GOT3 (cell line): ENCODE results near the gene KRTDAP.

Experiments
- DNase-seq: peaks from one replicate; lab custom pipeline; 2025; ENCODE audit warnings: mixed read lengths; lab: John Stamatoyannopoulos, UW

Gene KRTDAP

GRCh38 chr19:35451338-35452096 lies 38.7 kb downstream of the KRTDAP start:
- DNase-seq = no peak

GRCh38 chr19:35449359-35450043 lies 40.8 kb downstream of the KRTDAP start:
- no peak for DNase-seq

- no peak for DNase-seq
Measured at GRCh38 chr19:35447606-35448469, 42.4 kb downstream of the KRTDAP start, which contains the start of gene FFAR2. TSS of gene FFAR2 (plus strand) at chr19:35448257. CDS start at chr19:35449715, 1,458 bp downstream.

- DNase-seq = no peak
Measured at GRCh38 chr19:35445826-35446593, 44.3 kb downstream of the KRTDAP start.

- no peak for DNase-seq
Measured at GRCh38 chr19:35444735-35445134, 45.5 kb downstream of the KRTDAP start.

- no peak for DNase-seq
Measured at GRCh38 chr19:35442091-35442490, 48.2 kb downstream of the KRTDAP start.

- DNase-seq = no peak
Measured at GRCh38 chr19:35439921-35440320, 50.3 kb downstream of the KRTDAP start.

- no peak for DNase-seq
Measured at GRCh38 chr19:35438527-35438926, 51.7 kb downstream of the KRTDAP start.

GRCh38 chr19:35438096-35438495 lies 52.2 kb downstream of the KRTDAP start:
- no peak for DNase-seq

- DNase-seq = no peak
Measured at GRCh38 chr19:35437406-35437951, 52.8 kb downstream of the KRTDAP start.
